Lower leg skin (tissue), 3 donors: Measurements from ENCODE around the gene CRTC3.

Source experiments
- POLR2A ChIP-seq, 2 donors: fragments of 450-650 bp; IDR thresholded peaks; one replicate each; pipeline ENCODE4 v1.6.1; 2016 to 2017; ENCODE audit warnings: antibody characterized with exemption in 2 of 2, mild to moderate bottlenecking in 1 of 2, moderate library complexity in 1 of 2
- TF ChIP-seq, protein P1 (sequence below), 3 donors: fragments of 450-650 bp; IDR thresholded peaks; one replicate each; pipeline ENCODE4 v1.5.1; 2016; ENCODE audit warnings: antibody characterized with exemption in 3 of 3, mild to moderate bottlenecking in 3 of 3, moderate library complexity in 2 of 3

DNA sequence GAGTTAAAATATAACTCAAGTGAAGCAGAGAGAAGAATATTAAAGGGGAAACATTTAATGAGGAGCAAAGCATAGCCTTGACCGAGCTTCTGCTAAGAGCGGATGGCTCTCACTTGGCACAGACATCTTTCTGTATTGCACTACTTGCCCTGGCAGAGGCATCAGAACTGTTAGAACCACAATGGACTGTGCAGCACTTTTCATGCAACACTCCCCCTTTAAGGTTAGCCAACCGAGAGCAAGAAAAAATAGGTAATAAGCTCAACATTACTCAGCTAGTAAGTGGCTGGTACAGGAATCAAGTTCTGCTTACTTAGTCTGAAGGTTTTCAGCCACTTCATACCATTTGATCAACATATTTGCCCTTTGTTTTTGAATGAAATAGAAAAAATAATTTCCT, 33.7 kb downstream of the CRTC3 start:
- TF ChIP-seq POLR2A (IDR thresholded peaks at IDR 0.05) = no peak
- TF ChIP-seq, protein P1, sequence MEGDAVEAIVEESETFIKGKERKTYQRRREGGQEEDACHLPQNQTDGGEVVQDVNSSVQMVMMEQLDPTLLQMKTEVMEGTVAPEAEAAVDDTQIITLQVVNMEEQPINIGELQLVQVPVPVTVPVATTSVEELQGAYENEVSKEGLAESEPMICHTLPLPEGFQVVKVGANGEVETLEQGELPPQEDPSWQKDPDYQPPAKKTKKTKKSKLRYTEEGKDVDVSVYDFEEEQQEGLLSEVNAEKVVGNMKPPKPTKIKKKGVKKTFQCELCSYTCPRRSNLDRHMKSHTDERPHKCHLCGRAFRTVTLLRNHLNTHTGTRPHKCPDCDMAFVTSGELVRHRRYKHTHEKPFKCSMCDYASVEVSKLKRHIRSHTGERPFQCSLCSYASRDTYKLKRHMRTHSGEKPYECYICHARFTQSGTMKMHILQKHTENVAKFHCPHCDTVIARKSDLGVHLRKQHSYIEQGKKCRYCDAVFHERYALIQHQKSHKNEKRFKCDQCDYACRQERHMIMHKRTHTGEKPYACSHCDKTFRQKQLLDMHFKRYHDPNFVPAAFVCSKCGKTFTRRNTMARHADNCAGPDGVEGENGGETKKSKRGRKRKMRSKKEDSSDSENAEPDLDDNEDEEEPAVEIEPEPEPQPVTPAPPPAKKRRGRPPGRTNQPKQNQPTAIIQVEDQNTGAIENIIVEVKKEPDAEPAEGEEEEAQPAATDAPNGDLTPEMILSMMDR (IDR thresholded peaks at IDR 0.05) = no peak
